Transverse colon (tissue), 4 donors: ENCODE results near the gene ALG6. TPM values are rescaled to one million over a fixed set of nuclear protein-coding genes. Genes with fewer than 3 reads are reported as not detected.

Experiments used
- DNase-seq: peaks from one replicate; pipeline ENCODE4 v3.0.0-alpha.2; 2019
- H3K27ac ChIP-seq, 4 donors: fragments of 200-600 bp; sonication (generic); 2 replicates each; pipeline ENCODE4 v1.5.1; 2016 to 2018; ENCODE audit warnings: inconsistent platforms in 4 of 4
- H3K27me3 ChIP-seq: fragments of 200-600 bp; sonication (generic); 2 replicates; pipeline ENCODE4 v1.5.1; 2017; ENCODE audit warnings: inconsistent platforms
- H3K36me3 ChIP-seq, 4 donors: fragments of 200-600 bp; sonication (generic); 2 replicates each; pipeline ENCODE4 v1.5.1; 2017 to 2019; ENCODE audit warnings: inconsistent platforms in 4 of 4
- H3K4me1 ChIP-seq, 4 donors: fragments of 200-600 bp; sonication (generic); 2 replicates each; pipeline ENCODE4 v1.5.1; 2017 to 2020; ENCODE audit warnings: inconsistent platforms in 4 of 4
- H3K4me3 ChIP-seq, 4 donors: fragments of 200-600 bp; sonication (generic); 1 replicate in 1 of 4; 2 replicates in 3 of 4; pipeline versions ENCODE4 v1.5.1 to v1.6.1; 2017 to 2019; ENCODE audit warnings: inconsistent platforms in 4 of 4
- H3K9me3 ChIP-seq, 2 donors: fragments of 200-600 bp; sonication (generic); 2 replicates each; pipeline ENCODE4 v1.5.1; 2017 to 2019; ENCODE audit warnings: inconsistent platforms in 2 of 2
- EP300 ChIP-seq: sonication (generic); formaldehyde crosslinking; IDR thresholded peaks from one replicate; pipeline ENCODE4 v1.6.1; 2017; ENCODE audit warnings: antibody characterized with exemption, low read depth
- POLR2A ChIP-seq: fragments of 450-650 bp; IDR thresholded peaks from one replicate; pipeline ENCODE4 v1.6.1; 2016; ENCODE audit warnings: antibody characterized with exemption, mild to moderate bottlenecking, moderate library complexity
- POLR2AphosphoS5 ChIP-seq, 3 donors: sonication (generic); formaldehyde crosslinking; IDR thresholded peaks; one replicate each; pipeline ENCODE4 v1.6.1; 2016; ENCODE audit warnings: antibody characterized with exemption in 3 of 3
- WGBS, 2 donors: methylation state at CpG; one replicate each; pipeline ENCODE4 v1.1.5; 2018; ENCODE audit warnings: low coverage in 1 of 2; 5-methylcytosine and 5-hydroxymethylcytosine counted together
- in situ Hi-C, 4 donors: fragments of 200-750 bp; cut with MboI; loops; one replicate each; pipeline versions ENCODE4 v1.15.0 to v1.15.1; 2017; ENCODE audit warnings: low sequenced_read_pairs in 3 of 4, low pct_ligation_motif_present in 1 of 4, low pct_unique_long_range_greater_than_20kb in 1 of 4
- intact Hi-C: fragments of 100-400 bp; cut with DNase I; formaldehyde crosslinking; loops from one replicate; pipeline ENCODE4 v1.15.1; 2023; ENCODE audit warnings: low total_unique reads
- total RNA-seq, 4 donors: library from RNA; depleted of rRNA; stranded (reverse); fragments of >200 nt; gene quantifications; one replicate each; pipeline ENCODE4 v1.1.0, GENCODE V29; 2016
- TF ChIP-seq, protein P1 (sequence below), 5 experiments: fragments of 200-600 bp in 3 of 5; fragments of 450-650 bp in 2 of 5; sonication (generic) in 3 of 5; IDR thresholded peaks; 1 replicate in 2 of 5; 2 replicates in 3 of 5; pipeline ENCODE4 v1.5.1; 2016 to 2017; ENCODE audit warnings: antibody characterized with exemption in 5 of 5, inconsistent platforms in 3 of 5, mild to moderate bottlenecking in 2 of 5, moderate library complexity in 1 of 5

The ALG6 gene
- total RNA-seq, 4 donors from 2014 or later: 0.60 to 20.0 (median 9.3) TPM

DNA sequence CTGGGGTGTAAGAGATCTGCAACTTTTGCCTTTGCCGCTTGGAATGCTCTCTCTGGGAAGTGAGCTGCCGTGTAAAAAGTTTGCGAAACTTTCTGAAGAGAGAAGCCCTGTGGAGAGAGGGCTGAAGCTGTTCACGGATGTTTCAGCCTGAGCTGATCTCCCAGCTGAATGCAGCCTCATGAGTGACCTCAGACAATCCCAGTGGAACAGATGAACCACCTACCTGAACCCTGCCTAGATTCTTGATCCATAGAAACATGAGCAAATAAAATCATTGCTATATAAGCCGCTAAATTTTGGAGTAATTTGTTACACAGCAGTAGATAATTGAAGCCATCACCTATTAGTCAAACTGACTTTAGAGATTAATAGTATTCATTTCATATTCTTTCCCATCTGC lies 4.4 kb upstream of the ALG6 start:
- 91 to 93% methylated on average over 4 to 5 of the region's 5 CpGs for WGBS, 2 donors
- no peak overlapping the region for H3K4me3 ChIP-seq
- DNase-seq: no peak
- peaks cover 16% of the 10 kb centered on the region for H3K27me3 ChIP-seq
- H3K4me1 ChIP-seq: peaks cover 0 to 6% (median 3%) of the 10 kb centered on the region in 4 donors
- H3K9me3 ChIP-seq: no peaks in the 10 kb centered on the region
- intact Hi-C loops: no loop called here
- in situ Hi-C loops: no loop called here
- H3K36me3 ChIP-seq: no peaks in the 10 kb centered on the region
- H3K27ac ChIP-seq: no peak overlapping the region
- TF ChIP-seq POLR2A (no peak), POLR2AphosphoS5 (IDR thresholded peaks at IDR 0.05) (no peak), EP300 (no peak)
- TF ChIP-seq, protein P1, sequence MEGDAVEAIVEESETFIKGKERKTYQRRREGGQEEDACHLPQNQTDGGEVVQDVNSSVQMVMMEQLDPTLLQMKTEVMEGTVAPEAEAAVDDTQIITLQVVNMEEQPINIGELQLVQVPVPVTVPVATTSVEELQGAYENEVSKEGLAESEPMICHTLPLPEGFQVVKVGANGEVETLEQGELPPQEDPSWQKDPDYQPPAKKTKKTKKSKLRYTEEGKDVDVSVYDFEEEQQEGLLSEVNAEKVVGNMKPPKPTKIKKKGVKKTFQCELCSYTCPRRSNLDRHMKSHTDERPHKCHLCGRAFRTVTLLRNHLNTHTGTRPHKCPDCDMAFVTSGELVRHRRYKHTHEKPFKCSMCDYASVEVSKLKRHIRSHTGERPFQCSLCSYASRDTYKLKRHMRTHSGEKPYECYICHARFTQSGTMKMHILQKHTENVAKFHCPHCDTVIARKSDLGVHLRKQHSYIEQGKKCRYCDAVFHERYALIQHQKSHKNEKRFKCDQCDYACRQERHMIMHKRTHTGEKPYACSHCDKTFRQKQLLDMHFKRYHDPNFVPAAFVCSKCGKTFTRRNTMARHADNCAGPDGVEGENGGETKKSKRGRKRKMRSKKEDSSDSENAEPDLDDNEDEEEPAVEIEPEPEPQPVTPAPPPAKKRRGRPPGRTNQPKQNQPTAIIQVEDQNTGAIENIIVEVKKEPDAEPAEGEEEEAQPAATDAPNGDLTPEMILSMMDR (IDR thresholded peaks at IDR 0.05): no peak

DNA sequence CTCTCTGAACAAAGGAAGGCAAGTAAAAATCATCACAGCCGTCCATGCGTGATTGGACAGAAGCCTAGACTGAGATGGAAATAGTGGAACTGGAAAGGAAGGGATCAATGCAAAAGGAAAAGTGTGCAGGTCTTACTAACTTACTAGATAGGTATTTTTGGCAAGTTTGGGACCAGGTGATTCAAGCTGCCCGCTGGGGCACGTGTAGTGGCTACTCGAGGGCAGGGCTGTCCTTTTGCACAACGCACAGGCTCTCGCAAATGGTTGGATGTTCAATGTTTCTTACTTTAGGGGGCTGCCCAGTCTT lies 566 bp upstream of the ALG6 start:
- intact Hi-C loops (no loop called here), in situ Hi-C loops (no loop called here)
- peak overlapping the region; percentile 80 to 90 (median 86) for H3K27ac ChIP-seq
- peak overlapping the region in 3 of 4 donors; percentile 68 to 77 (median 74) for H3K4me3 ChIP-seq
- TF ChIP-seq POLR2A: no peak
- TF ChIP-seq, protein P1 (IDR thresholded peaks at IDR 0.05): no peak
- TF ChIP-seq POLR2AphosphoS5 (IDR thresholded peaks at IDR 0.05): no peak
- no peaks in the 10 kb centered on the region for H3K9me3 ChIP-seq
- no peaks in the 10 kb centered on the region for H3K36me3 ChIP-seq
- H3K27me3 ChIP-seq: no peaks in the 10 kb centered on the region
- peaks cover 0 to 11% (median 8%) of the 10 kb centered on the region in 4 donors for H3K4me1 ChIP-seq
- no peak for DNase-seq
- WGBS, 2 donors: 85 to 92% methylated on average over 4 to 7 of the region's 7 CpGs

DNA sequence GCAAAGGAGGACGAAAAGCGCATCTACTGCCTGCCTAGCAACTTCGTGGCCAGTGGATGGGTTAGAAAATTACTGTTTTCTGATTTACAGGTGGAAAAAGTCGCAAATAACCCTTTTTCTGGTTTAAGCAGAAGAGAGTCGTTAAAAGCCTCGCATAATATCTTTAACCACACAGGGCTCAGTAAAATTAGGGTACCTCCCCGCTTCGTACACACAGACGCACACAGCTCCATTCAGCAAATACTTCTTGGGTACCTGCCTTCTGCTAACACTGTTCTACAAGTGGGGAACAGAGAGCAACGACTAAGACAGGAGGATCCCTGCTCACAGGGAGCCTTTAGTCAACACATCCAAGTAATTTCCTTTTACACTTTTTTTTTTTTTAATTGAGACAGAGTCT lies 704 bp downstream of the ALG6 start:
- DNase-seq: no peak
- intact Hi-C loops (no loop called here), in situ Hi-C loops (no loop called here)

DNA sequence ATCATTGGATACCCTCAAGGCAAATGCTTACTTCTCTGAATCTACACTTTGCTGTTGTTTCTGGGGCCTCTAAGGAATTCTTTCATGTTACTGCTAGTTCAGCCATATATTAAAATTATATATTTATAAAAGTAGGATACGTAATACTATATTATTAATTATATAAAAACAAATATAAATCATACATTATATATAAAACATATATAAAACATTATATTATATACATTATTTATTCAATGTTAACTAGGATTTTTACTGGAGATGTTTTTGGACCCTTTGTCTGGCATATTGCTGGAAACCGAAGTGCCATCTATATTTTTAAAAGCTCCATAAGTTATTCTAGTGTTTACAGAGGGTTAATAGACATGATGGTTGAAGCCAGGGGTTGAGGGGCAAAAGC lies 12.2 kb downstream of the ALG6 start:
- intact Hi-C loops (no loop called here), in situ Hi-C loops (no loop called here)
- Histone ChIP-seq H3K36me3 (peaks cover 0 to 6% (median 3%) of the 10 kb centered on the region in 4 donors), H3K4me3 (no peak overlapping the region), H3K4me1 (no peaks in the 10 kb centered on the region), H3K9me3 (no peaks in the 10 kb centered on the region), H3K27me3 (no peaks in the 10 kb centered on the region), H3K27ac (no peak overlapping the region)
- WGBS, 2 donors: 96 to 100% methylated on average over 2 of the region's 2 CpGs
- TF ChIP-seq EP300 (no peak), POLR2AphosphoS5 (IDR thresholded peaks at IDR 0.05) (no peak), POLR2A (no peak)
- TF ChIP-seq, protein P1 (IDR thresholded peaks at IDR 0.05): no peak
- DNase-seq: no peak

More for the DNA sequence above, 704 bp downstream of the ALG6 start:
- no peaks in the 10 kb centered on the region for H3K9me3 ChIP-seq
- TF ChIP-seq POLR2AphosphoS5 (IDR thresholded peaks at IDR 0.05): no peak
- TF ChIP-seq EP300: no peak
- TF ChIP-seq, protein P1 (IDR thresholded peaks at IDR 0.05): no peak
- no peak for TF ChIP-seq POLR2A
- peaks cover 0 to 11% (median 8%) of the 10 kb centered on the region in 4 donors for H3K4me1 ChIP-seq
- H3K4me3 ChIP-seq: peak overlapping the region; percentile 67 to 77 (median 71)
- no peaks in the 10 kb centered on the region for H3K36me3 ChIP-seq
- no peaks in the 10 kb centered on the region for H3K27me3 ChIP-seq
- WGBS, 2 donors: 3% methylated on average over 10 of the region's 10 CpGs; no CpG with 5 or more reads in 1 of the 2 donors
- peak overlapping the region; percentile 80 to 90 (median 86) for H3K27ac ChIP-seq
